GM23338 (cell line): ENCODE measurements around the gene SYNRG. TPM values are rescaled to one million over a fixed set of nuclear protein-coding genes. Genes with fewer than 3 reads are reported as not detected.

ENCODE experiments used
- ATAC-seq: fragments of 200-7000 bp; cut with Tn5 transposase; 3 replicates; pipeline ENCODE4 v1.9.1; 2020
- DNase-seq: peaks from one replicate; pipeline ENCODE4 v3.0.0-alpha.2; 2015; ENCODE audit warnings: low spot score
- H2AFZ ChIP-seq: fragments of 200-600 bp; sonication (generic); 2 replicates; pipeline ENCODE4 v1.8.0; 2016; ENCODE audit warnings: antibody characterized with exemption, mild to moderate bottlenecking, moderate library complexity
- H3F3A ChIP-seq: fragments of 200-600 bp; sonication (generic); replicated peaks from 2 replicates; pipeline ENCODE4 v1.8.0; 2017; ENCODE audit warnings: antibody characterized with exemption, mixed run types, low read depth
- H3K27ac ChIP-seq: fragments of 200-600 bp; sonication (generic); 2 replicates; pipeline ENCODE4 v1.6.1; 2016; ENCODE audit warnings: low read depth
- H3K27me3 ChIP-seq: fragments of 200-600 bp; sonication (generic); 2 replicates; pipeline ENCODE4 v1.8.0; 2016; ENCODE audit warnings: mild to moderate bottlenecking, mixed run types, moderate library complexity; ENCODE audit not compliant: insufficient read depth
- H3K36me3 ChIP-seq: fragments of 200-600 bp; sonication (generic); 2 replicates; pipeline ENCODE4 v1.8.0; 2016; ENCODE audit warnings: mild to moderate bottlenecking; ENCODE audit not compliant: insufficient read depth
- H3K4me1 ChIP-seq: fragments of 200-600 bp; sonication (generic); 2 replicates; pipeline ENCODE4 v1.8.0; 2016; ENCODE audit warnings: mild to moderate bottlenecking, moderate library complexity; ENCODE audit not compliant: insufficient read depth
- H3K4me2 ChIP-seq: fragments of 200-600 bp; sonication (generic); 2 replicates; pipeline ENCODE4 v1.7.1; 2017; ENCODE audit warnings: mixed run types
- H3K4me3 ChIP-seq: fragments of 200-600 bp; sonication (generic); 2 replicates; pipeline ENCODE4 v1.6.1; 2016; ENCODE audit warnings: mixed run types
- H3K79me2 ChIP-seq: fragments of 200-600 bp; sonication (generic); replicated peaks from 2 replicates; pipeline ENCODE4 v1.8.0; 2017; ENCODE audit warnings: mild to moderate bottlenecking; ENCODE audit not compliant: insufficient read depth
- H3K9me2 ChIP-seq: fragments of 200-600 bp; sonication (generic); 2 replicates; pipeline ENCODE4 v1.8.0; 2017; ENCODE audit not compliant: insufficient read depth
- H4K20me1 ChIP-seq: fragments of 200-600 bp; sonication (generic); replicated peaks from 2 replicates; pipeline ENCODE4 v1.8.0; 2017; ENCODE audit warnings: mild to moderate bottlenecking; ENCODE audit not compliant: insufficient read depth
- H3K27ac Mint-ChIP-seq: 2 replicates; pipeline ENCODE4 v1.8.0; 2020; ENCODE audit warnings: inconsistent platforms, mild to moderate bottlenecking, moderate library complexity, mixed read lengths
- H3K27me3 Mint-ChIP-seq: 3 replicates; pipeline ENCODE4 v1.8.0; 2022; ENCODE audit warnings: low read depth, mild to moderate bottlenecking, moderate library complexity, mixed read lengths, inconsistent platforms; ENCODE audit not compliant: insufficient read depth, poor library complexity
- H3K36me3 Mint-ChIP-seq: 3 replicates; pipeline ENCODE4 v1.8.0; 2021; ENCODE audit warnings: low read depth, mild to moderate bottlenecking, inconsistent platforms, moderate library complexity, mixed read lengths
- H3K4me1 Mint-ChIP-seq: 3 replicates; pipeline ENCODE4 v1.8.0; 2020; ENCODE audit warnings: mild to moderate bottlenecking, inconsistent platforms, mixed read lengths
- H3K4me3 Mint-ChIP-seq: 3 replicates; pipeline ENCODE4 v1.8.0; 2021; ENCODE audit warnings: moderate library complexity, mild to moderate bottlenecking, inconsistent platforms, mixed read lengths
- H3K9me3 Mint-ChIP-seq: 3 replicates; pipeline ENCODE4 v1.8.0; 2020; ENCODE audit warnings: moderate library complexity, mild to moderate bottlenecking, inconsistent platforms, mixed read lengths
- CREB1 ChIP-seq: fragments of 250-450 bp; sonication (Bioruptor Pico); IDR thresholded peaks from 2 replicates; pipeline ENCODE4 v1.5.0; 2020; ENCODE audit warnings: low read depth, mild to moderate bottlenecking, moderate library complexity
- CTCF ChIP-seq, 2 experiments: fragments of 200-600 bp in 1 of 2; sonication (generic) in 1 of 2; conservative IDR thresholded peaks; 2 replicates each; pipeline versions ENCODE4 v1.5.1 to v1.6.1; 2016 to 2017; ENCODE audit warnings: antibody characterized with exemption in 2 of 2, low read depth in 2 of 2, mild to moderate bottlenecking in 2 of 2, moderate library complexity in 1 of 2
- ETS1 ChIP-seq: IDR thresholded peaks from 2 replicates; pipeline ENCODE4 v1.6.1; 2016; ENCODE audit warnings: antibody characterized with exemption
- EZH2 ChIP-seq: fragments of 200-600 bp; sonication (generic); IDR thresholded peaks from one replicate; pipeline ENCODE4 v1.8.0; 2017; ENCODE audit warnings: antibody characterized with exemption, mild to moderate bottlenecking, low read depth; ENCODE audit not compliant: unreplicated experiment
- EZH2phosphoT487 ChIP-seq: fragments of 200-600 bp; sonication (generic); IDR thresholded peaks from one replicate; pipeline ENCODE4 v1.8.1; 2018; ENCODE audit warnings: antibody characterized with exemption; ENCODE audit not compliant: unreplicated experiment
- JUNB ChIP-seq: IDR thresholded peaks from one replicate; pipeline ENCODE4 v1.6.1; 2016; ENCODE audit warnings: antibody characterized with exemption; ENCODE audit not compliant: unreplicated experiment
- NANOG ChIP-seq: IDR thresholded peaks from 2 replicates; pipeline ENCODE4 v1.6.1; 2016; ENCODE audit warnings: antibody characterized with exemption, borderline replicate concordance
- POLR2AphosphoS5 ChIP-seq: IDR thresholded peaks from 2 replicates; pipeline ENCODE4 v1.6.1; 2016; ENCODE audit warnings: antibody characterized with exemption, low read depth
- REST ChIP-seq: IDR thresholded peaks from one replicate; pipeline ENCODE4 v1.6.1; 2018; ENCODE audit warnings: antibody characterized with exemption; ENCODE audit not compliant: unreplicated experiment
- STAT1 ChIP-seq: IDR thresholded peaks from one replicate; pipeline ENCODE4 v1.6.1; 2016; ENCODE audit warnings: antibody characterized with exemption; ENCODE audit not compliant: unreplicated experiment
- ZNF114 ChIP-seq: fragments of 250-450 bp; sonication (Bioruptor Pico); IDR thresholded peaks from 2 replicates; pipeline ENCODE4 v1.5.0; 2020; ENCODE audit warnings: mild to moderate bottlenecking, moderate library complexity
- ZNF331 ChIP-seq: fragments of 250-450 bp; sonication (Bioruptor Pico); IDR thresholded peaks from 2 replicates; pipeline ENCODE4 v1.5.0; 2020; ENCODE audit warnings: low read depth, mild to moderate bottlenecking, moderate library complexity
- ZNF462 ChIP-seq: fragments of 250-450 bp; sonication (Bioruptor Pico); IDR thresholded peaks from 2 replicates; pipeline ENCODE4 v1.5.0; 2020; ENCODE audit warnings: mild to moderate bottlenecking, moderate library complexity
- polyA plus RNA-seq: library from polyadenylated mRNA; unstranded; fragments of >200 nt; fragmentation: Nextera tagmentation; extraction: Ambion mirVana; gene quantifications from 2 replicates; pipeline ENCODE4 v1.2.1, GENCODE V29; 2016
- total RNA-seq: library from RNA; depleted of rRNA; stranded (reverse); fragments of >200 nt; shearing (Covaris generic); gene quantifications from 2 replicates; pipeline ENCODE4 v1.2.3, GENCODE V29; 2014

Gene SYNRG
- total and polyA plus RNA-seq, 2 experiments from 2014 or later: 18.6 to 22.6 TPM

DNA sequence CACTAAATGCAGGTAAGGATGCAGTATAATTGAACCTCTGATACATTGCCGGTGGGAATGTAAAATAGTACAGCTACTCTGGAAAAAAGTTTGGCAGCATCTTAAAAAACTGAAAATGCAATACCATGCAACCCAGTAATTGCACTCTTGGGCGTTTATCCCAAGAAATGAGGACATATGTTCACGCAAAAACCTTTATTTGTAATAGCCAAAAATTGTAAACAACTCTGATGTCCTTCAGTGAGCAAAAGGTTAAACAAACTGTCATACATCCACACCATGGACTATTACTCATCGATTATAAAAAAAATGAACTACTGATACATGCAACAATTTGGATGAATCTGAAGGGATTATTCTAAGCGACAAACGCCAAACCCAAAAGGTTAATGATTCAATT is 16.9 kb downstream of the SYNRG start:
- Mint-ChIP-seq H3K4me3 (no peak overlapping the region), H3K4me1 (no peaks in the 10 kb centered on the region), H3K36me3 (peaks cover 14% of the 10 kb centered on the region), H3K27ac (no peak overlapping the region), H3K27me3 (no peaks in the 10 kb centered on the region), H3K9me3 (no peaks in the 10 kb centered on the region)
- H3K4me3 ChIP-seq: no peak overlapping the region
- TF ChIP-seq REST: no peak
- no peak for TF ChIP-seq POLR2AphosphoS5
- no peak for TF ChIP-seq NANOG
- TF ChIP-seq JUNB: no peak
- no peak for TF ChIP-seq EZH2phosphoT487
- TF ChIP-seq ZNF331: no peak
- TF ChIP-seq ZNF462 (CRISPR knock-in tag): no peak
- no peak for TF ChIP-seq CREB1
- TF ChIP-seq CTCF (conservative IDR thresholded peaks at IDR 0.05; ENCODE audit: low read depth in 2 of 2): no peak
- TF ChIP-seq EZH2: no peak
- TF ChIP-seq STAT1: no peak
- TF ChIP-seq ZNF114: no peak
- TF ChIP-seq ETS1: no peak
- peaks cover 3% of the 10 kb centered on the region; the same call in 1 of the 2 replicates for H3K79me2 ChIP-seq
- no peak overlapping the region for H3K27ac ChIP-seq
- no peaks in the 10 kb centered on the region for H3K9me2 ChIP-seq
- H2AFZ ChIP-seq: no peak overlapping the region
- no peak overlapping the region for H3K4me2 ChIP-seq
- H3K4me1 ChIP-seq: no peaks in the 10 kb centered on the region
- no peak for DNase-seq
- no peaks in the 10 kb centered on the region for H3F3A ChIP-seq
- no peaks in the 10 kb centered on the region for H4K20me1 ChIP-seq
- ATAC-seq: no peak
- H3K27me3 ChIP-seq: no peaks in the 10 kb centered on the region
- H3K36me3 ChIP-seq: 0 out of 2 replicates have a peak, but pooled peaks cover 4% of the 10 kb centered on the region
